HG03039 (cell line): Measurements from ENCODE around the gene UPF1.

ENCODE experiments used
- ATAC-seq: cut with Tn5 transposase; IDR thresholded peaks from one replicate; pipeline ENCODE4 v1.9.1; 2021; ENCODE audit warnings: mild to moderate bottlenecking, moderate library complexity; ENCODE audit not compliant: unreplicated experiment

UPF1 gene

GRCh38 chr19:18833849-18834643 lies 2.3 kb downstream of the UPF1 start:
- no peak for ATAC-seq

GRCh38 chr19:18834644-18834984 lies 2.9 kb downstream of the UPF1 start:
- no peak for ATAC-seq

GRCh38 chr19:18839465-18840287 lies 7.9 kb downstream of the UPF1 start:
- ATAC-seq: no peak

- ATAC-seq: no peak
Measured at GRCh38 chr19:18840288-18841267, 8.8 kb downstream of the UPF1 start.

GRCh38 chr19:18841400-18841799 lies 9.6 kb downstream of the UPF1 start:
- no peak for ATAC-seq

- no peak for ATAC-seq
Measured at GRCh38 chr19:18842166-18842565, 10.4 kb downstream of the UPF1 start.

GRCh38 chr19:18843960-18844359 lies 12.2 kb downstream of the UPF1 start:
- ATAC-seq: no peak

GRCh38 chr19:18844806-18845329 lies 13.1 kb downstream of the UPF1 start:
- ATAC-seq: no peak

- no peak for ATAC-seq
Measured at GRCh38 chr19:18845961-18846360, 14.2 kb downstream of the UPF1 start.

- no peak for ATAC-seq
Measured at GRCh38 chr19:18846862-18847548, 15.2 kb downstream of the UPF1 start.

GRCh38 chr19:18847549-18848463 lies 16.0 kb downstream of the UPF1 start:
- ATAC-seq: no peak

- ATAC-seq: no peak
Measured at GRCh38 chr19:18848878-18849661, 17.3 kb downstream of the UPF1 start.

- no peak for ATAC-seq
Measured at GRCh38 chr19:18849838-18850400, 18.2 kb downstream of the UPF1 start.

- no peak for ATAC-seq
Measured at GRCh38 chr19:18850471-18851375, 19.0 kb downstream of the UPF1 start.

- no peak for ATAC-seq
Measured at GRCh38 chr19:18851673-18852325, 20.0 kb downstream of the UPF1 start.

GRCh38 chr19:18852648-18853047 lies 20.9 kb downstream of the UPF1 start:
- ATAC-seq: no peak
